Hematopoietic multipotent progenitor cell treated with erythropoietin and hydrocortisone succinate and interleukin-3 and kit ligand, for 6 days (in vitro differentiated cells): ENCODE data around the gene TSR3.
A peak's percentile ranks its signal among the peaks of the same experiment; 100 is the strongest.

Source experiments
- DNase-seq: peaks from one replicate; pipeline ENCODE4 v3.0.0-alpha.2; 2015

TSR3 gene

DNA sequence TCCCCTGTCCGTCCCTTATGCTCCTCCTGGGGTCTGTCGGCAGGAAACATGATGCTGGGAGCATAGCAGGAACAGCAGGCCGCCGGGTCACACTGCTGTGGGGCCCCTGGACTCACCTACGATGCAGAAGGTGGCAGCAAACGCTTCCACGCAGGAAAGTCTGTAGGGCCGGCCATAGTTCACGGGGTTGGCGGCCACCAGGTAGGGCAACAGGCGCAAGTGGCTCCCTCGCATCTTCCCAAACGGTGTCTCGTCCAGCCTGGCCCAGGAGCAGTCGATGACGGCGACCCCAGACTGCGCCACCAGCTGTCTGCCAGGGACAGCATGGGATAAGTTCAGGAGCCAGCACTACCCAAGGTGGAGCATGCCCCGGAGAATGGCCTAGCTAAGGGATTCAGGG is 987 bp downstream of the TSR3 start:
- DNase-seq = no peak

GRCh38 chr16:1349951-1350350 is 1.7 kb downstream of the TSR3 start:
- no peak for DNase-seq

- DNase-seq = no peak
Observed at GRCh38 chr16:1349351-1349750, 2.3 kb downstream of the TSR3 start.

- no peak for DNase-seq
Observed at GRCh38 chr16:1348926-1349325, 2.8 kb downstream of the TSR3 start.

- DNase-seq = no peak
Observed at GRCh38 chr16:1348441-1348840, 3.2 kb downstream of the TSR3 start.

DNA sequence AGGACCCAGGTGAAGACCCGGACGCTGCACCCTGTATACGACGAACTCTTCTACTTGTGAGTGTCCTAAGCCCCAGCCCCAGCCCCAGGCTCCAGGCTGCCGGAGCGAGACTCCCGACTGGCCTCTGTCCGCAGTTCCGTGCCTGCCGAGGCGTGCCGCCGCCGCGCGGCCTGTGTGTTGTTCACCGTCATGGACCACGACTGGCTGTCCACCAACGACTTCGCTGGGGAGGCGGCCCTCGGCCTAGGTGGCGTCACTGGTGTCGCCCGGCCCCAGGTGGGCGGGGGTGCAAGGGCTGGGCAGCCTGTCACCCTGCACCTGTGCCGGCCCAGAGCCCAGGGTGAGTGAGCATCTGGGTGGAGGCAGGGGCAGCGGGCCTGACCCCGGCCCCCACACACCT is 3.7 kb downstream of the TSR3 start:
- DNase-seq = no peak

DNA sequence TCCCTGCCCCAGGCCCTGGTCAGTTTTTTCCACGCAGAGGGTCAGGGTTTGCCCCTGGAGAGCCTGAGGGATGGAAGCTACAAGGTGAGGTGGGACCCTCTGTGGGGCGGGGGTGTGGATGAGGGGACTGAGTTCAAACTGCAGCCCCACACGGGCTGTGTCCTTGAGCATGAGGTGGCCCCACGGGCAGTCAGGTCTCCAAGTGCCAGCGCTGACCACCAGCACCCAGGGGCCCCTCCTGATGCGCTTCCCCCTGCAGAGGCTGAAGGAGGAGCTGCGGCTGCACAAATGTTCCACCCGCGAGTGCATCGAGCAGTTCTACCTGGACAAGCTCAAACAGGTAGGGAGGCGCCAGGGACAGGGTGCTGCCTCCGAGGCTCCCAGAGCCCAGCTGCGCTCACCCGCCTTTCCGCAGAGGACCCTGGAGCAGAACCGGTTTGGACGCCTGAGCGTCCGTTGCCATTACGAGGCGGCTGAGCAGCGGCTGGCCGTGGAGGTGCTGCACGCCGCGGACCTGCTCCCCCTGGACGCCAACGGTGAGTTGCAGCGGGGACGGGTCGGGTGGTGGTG is 4.3 kb downstream of the TSR3 start:
- no peak for DNase-seq

DNA sequence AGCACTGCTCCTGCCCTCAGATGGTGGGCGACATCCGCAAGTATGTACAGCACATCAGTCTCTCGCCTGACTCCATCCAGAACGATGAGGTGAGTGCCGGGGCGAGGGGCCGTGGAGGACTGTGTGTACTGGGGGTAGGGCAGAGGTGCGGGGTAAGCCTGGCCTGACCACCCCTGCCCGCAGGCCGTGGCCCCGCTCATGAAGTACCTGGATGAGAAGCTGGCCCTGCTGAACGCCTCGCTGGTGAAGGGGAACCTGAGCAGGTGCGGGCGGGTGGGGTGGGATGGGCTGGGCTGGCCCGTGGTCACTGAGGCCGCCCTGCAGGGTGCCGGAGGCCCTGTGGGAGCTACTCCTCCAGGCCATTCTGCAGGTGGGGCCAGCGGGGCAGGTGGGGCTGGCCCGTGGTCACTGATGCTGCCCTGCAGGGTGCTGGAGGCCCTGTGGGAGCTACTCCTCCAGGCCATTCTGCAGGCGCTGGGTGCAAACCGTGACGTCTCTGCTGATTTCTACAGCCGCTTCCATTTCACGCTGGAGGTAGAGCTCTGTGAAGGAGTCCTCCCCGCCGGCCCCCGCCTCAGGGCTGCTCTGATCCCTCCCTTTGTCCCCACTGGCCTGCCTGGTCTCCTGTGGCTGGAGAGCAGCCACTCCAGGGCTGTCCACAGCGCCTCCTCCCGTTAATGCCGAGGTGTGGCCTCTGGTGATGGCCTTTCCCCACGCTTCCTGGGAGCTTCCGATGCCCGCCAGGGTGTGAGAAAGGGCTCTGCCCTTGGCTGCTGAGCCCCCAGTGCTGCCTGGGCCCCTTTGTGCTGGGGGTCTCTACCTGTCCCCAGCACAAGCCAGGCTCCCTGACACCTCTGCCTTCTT is 5.0 kb downstream of the TSR3 start:
- DNase-seq = no peak

DNA sequence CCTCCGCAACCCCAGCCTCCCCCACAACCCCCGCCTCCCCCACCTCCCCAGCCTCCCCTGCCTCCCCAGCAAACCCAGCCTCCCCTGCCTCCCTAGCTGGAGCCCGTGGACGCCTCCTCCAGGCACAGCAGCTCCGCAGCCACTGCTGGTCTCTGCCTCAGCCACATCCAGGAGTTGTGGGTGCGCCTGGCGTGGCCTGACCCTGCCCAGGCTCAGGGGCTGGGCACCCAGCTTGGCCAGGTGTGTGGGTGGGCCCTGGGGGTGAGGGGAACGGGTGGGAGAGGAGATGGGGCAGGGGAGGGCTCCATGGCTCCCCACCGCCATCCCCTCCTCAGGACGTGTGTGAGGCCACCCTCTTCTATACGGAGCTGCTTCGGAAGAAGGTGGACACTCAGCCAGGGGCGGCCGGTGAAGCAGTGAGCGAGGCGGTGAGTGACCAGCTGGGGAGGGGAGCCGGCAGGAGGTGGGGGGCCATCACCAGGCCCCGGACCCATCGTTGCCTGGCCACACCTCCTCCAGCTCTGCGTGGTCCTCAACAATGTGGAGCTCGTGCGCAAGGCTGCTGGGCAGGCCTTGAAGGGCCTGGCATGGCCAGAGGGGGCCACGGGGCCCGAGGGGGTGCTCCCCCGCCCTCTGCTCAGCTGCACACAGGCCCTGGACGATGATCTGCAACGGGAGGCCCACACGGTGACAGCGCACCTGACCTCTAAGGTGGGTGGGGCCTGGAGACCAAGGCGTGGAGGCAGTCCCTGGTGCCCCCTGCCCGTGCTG is 5.8 kb downstream of the TSR3 start:
- no peak for DNase-seq

- no peak for DNase-seq
Observed at GRCh38 chr16:1345087-1345486, 6.6 kb downstream of the TSR3 start.

- DNase-seq = no peak
Observed at GRCh38 chr16:1344499-1344898, 7.2 kb downstream of the TSR3 start.

DNA sequence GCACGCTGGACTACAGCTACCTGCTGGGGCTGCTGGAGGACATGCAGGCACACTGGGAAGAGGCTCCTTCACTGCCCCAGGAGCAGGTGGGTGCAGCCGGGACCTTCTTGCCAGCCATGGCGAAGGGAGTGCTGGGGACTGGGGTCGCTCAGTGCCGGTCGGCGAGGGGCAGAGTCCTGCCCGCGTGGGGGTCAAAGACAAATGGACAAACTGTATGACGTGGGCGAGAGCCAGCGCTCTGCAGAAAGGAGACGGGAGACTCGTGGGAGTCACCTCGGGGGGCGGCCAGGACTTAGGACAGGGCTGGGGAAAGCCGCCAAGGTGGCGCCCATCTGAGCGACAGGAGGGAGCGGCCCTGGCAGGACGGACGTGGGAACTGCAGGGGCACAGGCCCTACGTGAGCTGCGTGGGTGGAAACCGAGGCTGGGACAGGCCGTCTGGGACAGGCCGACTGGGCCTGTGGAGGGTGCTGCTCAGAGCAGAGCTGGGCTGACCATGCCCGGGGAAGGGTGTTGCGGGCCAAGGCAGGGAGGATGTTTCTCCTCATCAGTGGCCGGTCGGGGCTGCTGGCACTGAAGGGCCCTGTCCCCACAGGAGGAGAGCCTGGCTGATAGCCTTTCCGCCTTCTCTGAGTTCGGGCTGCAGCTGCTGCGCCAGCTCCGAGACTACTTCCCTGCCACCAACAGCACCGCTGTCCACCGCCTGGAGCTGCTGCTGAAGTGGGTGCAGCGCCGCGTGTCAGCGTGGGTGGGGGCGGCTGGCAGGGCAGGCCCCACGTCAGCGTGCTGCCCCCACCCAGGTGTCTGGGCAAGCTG is 8.0 kb downstream of the TSR3 start:
- DNase-seq = no peak

- DNase-seq = peak; percentile 100
Observed at GRCh38 chr16:1342526-1343427, 8.9 kb downstream of the TSR3 start.

DNA sequence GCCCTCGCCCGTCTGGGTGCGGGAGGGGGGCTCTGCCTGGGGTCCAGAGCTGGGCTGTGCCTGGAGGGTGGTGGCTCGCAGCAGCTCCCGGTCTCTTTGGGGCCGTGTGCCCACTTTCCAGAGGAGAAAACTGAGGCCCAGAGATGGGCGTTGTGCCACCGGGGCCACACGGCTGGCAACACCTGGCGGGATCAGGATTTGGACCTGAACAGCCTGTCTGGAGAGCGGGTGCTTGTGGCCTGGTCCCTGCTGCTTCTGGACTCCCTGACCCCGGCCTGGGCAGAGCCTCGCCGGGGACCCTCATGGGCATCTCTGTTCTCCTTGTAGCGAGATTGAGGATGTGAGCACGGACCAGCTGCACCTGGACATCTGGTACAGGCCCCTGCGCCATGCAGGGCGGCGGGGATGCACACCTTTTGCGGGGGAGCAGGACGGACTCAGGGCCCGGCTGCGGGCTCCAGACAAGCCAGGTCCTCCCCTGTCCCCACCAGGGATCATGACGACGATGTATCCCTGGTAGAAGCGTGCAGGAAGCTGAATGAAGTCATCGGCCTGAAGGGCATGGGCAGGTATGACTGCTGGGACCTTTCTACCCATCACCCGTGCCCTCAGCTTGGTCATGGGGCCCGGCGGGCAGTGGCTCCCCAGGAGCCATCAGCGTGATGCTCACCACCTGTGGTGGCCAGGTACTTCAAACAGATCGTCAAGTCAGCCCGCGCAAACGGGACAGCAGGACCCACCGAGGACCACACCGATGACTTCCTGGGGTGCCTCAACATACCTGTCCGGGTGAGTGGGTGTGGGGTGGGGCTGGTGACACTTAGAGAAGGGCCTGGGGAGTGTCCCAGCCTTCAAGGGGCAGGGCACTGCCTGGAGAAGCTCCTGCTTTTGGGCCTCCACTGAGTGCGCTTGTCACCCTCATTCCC is 9.9 kb downstream of the TSR3 start:
- DNase-seq = no peak

GRCh38 chr16:1340730-1341494 is 10.8 kb downstream of the TSR3 start:
- no peak for DNase-seq

DNA sequence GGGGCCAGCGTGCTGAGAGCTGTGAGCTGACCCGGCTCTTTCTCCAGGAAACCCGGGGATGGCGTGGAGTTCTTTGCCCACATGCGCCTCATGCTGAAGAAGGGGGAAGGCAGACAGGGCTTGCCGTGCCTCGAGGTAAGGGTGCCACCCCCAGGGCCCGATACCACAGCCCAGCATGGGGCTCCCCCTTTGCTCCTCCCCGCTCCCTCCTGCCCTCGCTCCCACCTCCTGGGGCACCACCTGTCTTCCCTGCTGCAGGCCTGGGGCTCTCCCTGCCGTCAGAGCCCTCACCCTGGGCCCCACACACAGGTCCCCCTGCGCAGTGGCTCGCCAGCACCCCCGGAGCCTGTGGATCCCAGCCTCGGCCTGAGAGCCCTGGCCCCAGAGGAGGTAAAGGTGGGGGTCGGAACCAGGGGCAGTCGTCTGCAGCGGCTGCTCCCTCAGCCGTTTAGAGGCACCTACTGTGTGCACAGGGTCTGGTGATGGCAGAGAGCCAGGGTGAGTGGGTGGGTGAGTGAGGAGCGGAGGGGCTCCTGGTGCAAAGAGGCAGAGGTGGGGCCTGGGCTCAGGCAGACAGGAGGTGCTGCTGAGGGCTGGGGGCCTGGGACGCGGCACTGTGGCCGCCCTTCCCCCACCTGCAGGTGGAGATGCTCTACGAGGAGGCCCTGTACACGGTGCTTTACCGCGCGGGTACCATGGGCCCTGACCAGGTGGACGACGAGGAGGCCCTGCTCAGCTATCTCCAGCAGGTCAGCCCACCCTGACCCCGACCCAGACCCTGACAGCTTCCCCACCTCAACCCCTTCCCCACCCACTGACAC is 12.6 kb downstream of the TSR3 start:
- peak; percentile 1 for DNase-seq

GRCh38 chr16:1338119-1338730 is 13.5 kb downstream of the TSR3 start:
- DNase-seq = peak; percentile 55

DNA sequence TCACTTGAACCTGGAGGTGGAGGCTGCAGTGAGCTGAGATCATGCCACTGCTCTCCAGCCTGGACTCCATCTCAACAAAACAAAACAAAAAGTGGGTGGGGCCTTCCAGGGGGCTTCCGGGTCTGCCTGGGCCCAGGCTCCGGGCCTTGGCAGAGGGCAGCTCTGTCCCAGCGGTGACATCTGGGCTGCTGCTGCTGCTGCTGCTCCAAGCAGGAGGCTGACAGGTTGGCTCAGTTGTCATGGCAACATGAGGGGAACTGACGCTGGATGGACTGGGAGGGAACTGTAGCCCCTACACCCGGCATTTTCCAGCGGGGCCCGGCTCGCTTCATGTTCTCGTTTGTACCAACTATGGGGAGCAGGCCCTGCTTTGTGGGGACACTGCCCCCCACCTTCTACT is 14.2 kb downstream of the TSR3 start:
- peak; percentile 25 for DNase-seq

DNA sequence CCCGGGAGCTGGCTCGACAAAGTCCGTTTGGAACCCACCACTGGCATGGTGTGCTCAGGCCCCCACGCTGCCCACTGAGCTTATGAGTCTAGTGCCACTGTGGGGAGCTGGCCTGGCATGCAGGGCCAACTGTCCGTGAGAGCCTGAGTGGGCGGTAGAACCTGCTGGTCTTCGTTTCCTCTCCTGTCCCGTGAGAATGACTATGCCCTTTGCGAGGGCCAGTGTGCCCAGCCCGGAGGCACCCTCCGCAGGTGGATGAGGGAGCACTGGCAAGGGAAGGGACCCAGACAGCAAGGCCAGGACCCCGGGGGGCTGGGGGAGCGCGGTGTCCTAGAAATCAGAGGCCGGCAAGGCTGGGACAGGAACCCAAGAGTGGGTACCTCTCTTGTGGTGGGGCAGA is 15.1 kb downstream of the TSR3 start:
- DNase-seq = no peak
